Measurements from ENCODE around the gene TAF1.

DNA sequence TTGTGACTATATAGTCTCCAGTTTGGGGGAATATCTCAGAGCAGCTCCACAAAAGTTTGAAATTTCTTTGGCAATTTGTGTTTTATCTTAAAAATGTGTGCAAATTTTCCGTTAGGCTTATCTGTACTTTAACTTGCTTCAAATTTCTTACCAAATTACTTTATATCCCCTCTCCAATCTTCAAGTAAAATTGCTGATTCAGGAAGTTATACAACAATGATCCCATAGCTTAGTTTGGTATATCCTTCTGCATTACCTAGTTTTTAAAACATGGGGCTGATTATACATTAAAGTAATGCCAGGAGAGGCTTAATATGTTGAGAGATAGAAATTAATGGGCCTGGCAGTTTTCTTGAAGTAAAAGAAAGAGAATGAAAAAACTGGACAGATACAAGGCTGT is 66.6 kb downstream of the TAF1 start:
- TF ChIP-seq, protein P1, sequence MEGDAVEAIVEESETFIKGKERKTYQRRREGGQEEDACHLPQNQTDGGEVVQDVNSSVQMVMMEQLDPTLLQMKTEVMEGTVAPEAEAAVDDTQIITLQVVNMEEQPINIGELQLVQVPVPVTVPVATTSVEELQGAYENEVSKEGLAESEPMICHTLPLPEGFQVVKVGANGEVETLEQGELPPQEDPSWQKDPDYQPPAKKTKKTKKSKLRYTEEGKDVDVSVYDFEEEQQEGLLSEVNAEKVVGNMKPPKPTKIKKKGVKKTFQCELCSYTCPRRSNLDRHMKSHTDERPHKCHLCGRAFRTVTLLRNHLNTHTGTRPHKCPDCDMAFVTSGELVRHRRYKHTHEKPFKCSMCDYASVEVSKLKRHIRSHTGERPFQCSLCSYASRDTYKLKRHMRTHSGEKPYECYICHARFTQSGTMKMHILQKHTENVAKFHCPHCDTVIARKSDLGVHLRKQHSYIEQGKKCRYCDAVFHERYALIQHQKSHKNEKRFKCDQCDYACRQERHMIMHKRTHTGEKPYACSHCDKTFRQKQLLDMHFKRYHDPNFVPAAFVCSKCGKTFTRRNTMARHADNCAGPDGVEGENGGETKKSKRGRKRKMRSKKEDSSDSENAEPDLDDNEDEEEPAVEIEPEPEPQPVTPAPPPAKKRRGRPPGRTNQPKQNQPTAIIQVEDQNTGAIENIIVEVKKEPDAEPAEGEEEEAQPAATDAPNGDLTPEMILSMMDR (IDR thresholded peaks at IDR 0.05; ENCODE audit: insufficient read depth, low read depth, low read length): no peak
- no peak for TF ChIP-seq EZH2 (IDR thresholded peaks at IDR 0.05; ENCODE audit: insufficient read depth, low read length)
